ENCODE results near the gene IRAK2. TPM values are rescaled to one million over a fixed set of nuclear protein-coding genes. Genes with fewer than 3 reads are reported as not detected.

Gene IRAK2
- total and polyA plus RNA-seq, 2 of the 8 experiments (the other 6 are each of a cell fraction or from before 2014, with no cell fraction given) = 1.5 TPM

- CTCF ChIA-PET (ENCODE audit: partially characterized antibody) = interaction anchor here (0.6 to 1.3 kb wide), 2 partner anchors 14 to 123 kb away, joined by 3 read pairs; no protein-coding TSS in a partner anchor
- 0 out of 2 replicates have a peak overlapping the region, but pooled peaks have one; percentile 60 for H2AFZ ChIP-seq (ENCODE audit: low read length)
- no peak for FAIRE-seq
- no peak for TF ChIP-seq E2F6 (IDR thresholded peaks at IDR 0.05)
Observed at GRCh38 chr3:10140996-10141546, 23.6 kb upstream of the IRAK2 start.

More at GRCh38 chr3:10140996-10141546, 23.6 kb upstream of the IRAK2 start:
- H2BK12ac ChIP-seq (ENCODE audit: low read depth, low read length) = no peak overlapping the region
- H3K79me1 ChIP-seq (ENCODE audit: low read depth, low read length) = no peaks in the 10 kb centered on the region; the same call in 1 of the 2 replicates
- H3K56ac ChIP-seq (replicated peaks; ENCODE audit: insufficient read length, low read depth, low read length) = no peak overlapping the region
- H3K79me2 ChIP-seq (ENCODE audit: control insufficient read depth in 1 of 2, insufficient read depth in 2 of 2, low read length in 2 of 2) = peaks cover 0 to 32% of the 10 kb centered on the region in 2 experiments; a peak in 3 of 4 replicates
- H2AK5ac ChIP-seq (ENCODE audit: low read depth, low read length) = no peak overlapping the region
- H4K8ac ChIP-seq (ENCODE audit: extremely low read depth, insufficient read depth, low read length) = 0 out of 2 replicates have a peak overlapping the region, but pooled peaks have one; percentile 57
- H2BK15ac ChIP-seq (ENCODE audit: low read length) = no peak overlapping the region
- H3K4me1 ChIP-seq (replicated peaks in 1 of 4; ENCODE audit: control insufficient read depth in 3 of 4, insufficient read depth in 4 of 4, low read length in 3 of 4) = peaks cover 0 to 5% (median 2%) of the 10 kb centered on the region in 4 experiments; a peak in 2 of 7 replicates
- H3K4me3 ChIP-seq (ENCODE audit: extremely low read depth in 1 of 4, insufficient read depth in 2 of 4, low read depth in 3 of 4, low read length in 4 of 4) = peak overlapping the region in 1 of 4 experiments; percentile 74; a peak in 2 of 8 replicates
- peak overlapping the region; percentile 60 to 75; a peak in 2 of 4 replicates for H3K4me2 ChIP-seq (ENCODE audit: insufficient read depth in 1 of 2, low read depth in 2 of 2, low read length in 2 of 2)
- no peaks in the 10 kb centered on the region for H3K27me3 ChIP-seq (replicated peaks in 1 of 4; ENCODE audit: control insufficient read depth in 3 of 4, extremely low read depth in 1 of 4, insufficient read depth in 3 of 4, low read length in 3 of 4)
- no peak overlapping the region for H3K23ac ChIP-seq (ENCODE audit: insufficient read length)
- H4K91ac ChIP-seq (replicated peaks; ENCODE audit: insufficient read length, low read length) = no peak overlapping the region
- H3K14ac ChIP-seq (ENCODE audit: insufficient read length) = no peak overlapping the region
- H2BK5ac ChIP-seq (ENCODE audit: low read depth, low read length) = no peak overlapping the region
- H2BK20ac ChIP-seq (ENCODE audit: low read length) = no peak overlapping the region
- H3K23me2 ChIP-seq (ENCODE audit: low read depth, low read length) = peaks cover 7% of the 10 kb centered on the region; the same call in 1 of the 2 replicates
- peak overlapping the region; percentile 85 for H3K4ac ChIP-seq (replicated peaks; ENCODE audit: insufficient read length, low read depth, low read length)
- peak overlapping the region; percentile 36 for H4K5ac ChIP-seq (ENCODE audit: insufficient read length, low read depth, low read length)
- H3K27ac ChIP-seq (ENCODE audit: low read depth, low read length) = no peak overlapping the region
- H2BK120ac ChIP-seq (replicated peaks; ENCODE audit: low read depth, low read length) = no peak overlapping the region
- H4K20me1 ChIP-seq (replicated peaks in 1 of 2; ENCODE audit: control insufficient read depth in 1 of 2, insufficient read depth in 2 of 2, low read length in 2 of 2) = peaks cover 3 to 5% of the 10 kb centered on the region in 2 experiments
- POLR2A ChIA-PET (ENCODE audit: partially characterized antibody) = interaction anchor here (0.6 to 1.5 kb wide), 16 partner anchors 9 to 227 kb away, joined by 3 to 5 read pairs (median 4); partner anchors contain the start of genes BRK1 and SEC13
- H3K9me3 ChIP-seq (ENCODE audit: insufficient read depth in 2 of 2, low read depth in 1 of 2, low read length in 1 of 2) = peaks cover 0 to 7% of the 10 kb centered on the region in 2 experiments; a peak in 1 of 4 replicates
- 85% methylated on average over 21 of the region's 23 CpGs; no CpG with 5 or more reads in 1 of the 2 experiments for WGBS, 2 experiments (ENCODE audit: extremely low coverage in 1 of 2, insufficient coverage in 1 of 2, insufficient read length in 1 of 2, insufficient replicate concordance in 2 of 2, low coverage in 1 of 2, low lambda C conversion rate in 2 of 2, missing lambda C conversion rate in 1 of 2)
- no peak overlapping the region for H3K18ac ChIP-seq (ENCODE audit: extremely low read depth, low read length)
- H3K36me3 ChIP-seq (ENCODE audit: control insufficient read depth in 2 of 4, insufficient read depth in 4 of 4, low read length in 3 of 4) = peaks cover 0 to 3% (median 1%) of the 10 kb centered on the region in 4 experiments; a peak in 2 of 8 replicates
- H3K9ac ChIP-seq (replicated peaks in 1 of 4; ENCODE audit: extremely low read depth in 1 of 4, low read depth in 3 of 4, low read length in 3 of 4) = no peak overlapping the region
- DNase-seq (ENCODE audit: low read depth in 1 of 2, low spot score in 2 of 2) = no peak

Data from H1 (cell line).